Stimulated activated naive CD4-positive, alpha-beta T cell (primary cell): ENCODE data around the gene TECR.
A peak's percentile ranks its signal among the peaks of the same experiment; 100 is the strongest.
"Not testable (repeated sequence)": the region's sequence is repeated elsewhere in the genome, so short reads cannot be mapped to it uniquely, and the experiment has no call there.

Source experiments
- DNase-seq, 6 experiments: peaks; one replicate each; lab custom pipeline; 2025; lab: John Stamatoyannopoulos, UW

TECR gene

DNA sequence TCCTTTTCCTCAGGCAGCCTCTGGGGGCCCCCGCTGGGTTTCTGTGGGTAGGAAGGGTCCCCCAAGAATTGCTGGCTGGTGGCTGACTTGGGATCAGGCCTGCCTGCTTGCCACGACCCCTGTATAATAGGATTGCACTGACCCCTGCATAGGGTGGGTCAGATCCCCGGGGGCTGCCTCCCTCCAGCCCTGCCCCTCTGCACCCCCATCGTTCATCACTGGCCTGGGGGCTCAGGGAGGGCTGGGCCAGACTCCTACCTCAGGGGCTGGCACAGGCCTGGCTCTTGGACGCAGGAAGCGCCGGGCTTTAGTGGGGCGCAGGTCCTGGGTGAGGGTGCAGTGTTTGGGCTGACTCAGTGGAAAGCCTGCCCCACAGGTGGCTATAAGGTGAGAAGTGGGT lies 31.9 kb downstream of the TECR start:
- no peak for DNase-seq

DNA sequence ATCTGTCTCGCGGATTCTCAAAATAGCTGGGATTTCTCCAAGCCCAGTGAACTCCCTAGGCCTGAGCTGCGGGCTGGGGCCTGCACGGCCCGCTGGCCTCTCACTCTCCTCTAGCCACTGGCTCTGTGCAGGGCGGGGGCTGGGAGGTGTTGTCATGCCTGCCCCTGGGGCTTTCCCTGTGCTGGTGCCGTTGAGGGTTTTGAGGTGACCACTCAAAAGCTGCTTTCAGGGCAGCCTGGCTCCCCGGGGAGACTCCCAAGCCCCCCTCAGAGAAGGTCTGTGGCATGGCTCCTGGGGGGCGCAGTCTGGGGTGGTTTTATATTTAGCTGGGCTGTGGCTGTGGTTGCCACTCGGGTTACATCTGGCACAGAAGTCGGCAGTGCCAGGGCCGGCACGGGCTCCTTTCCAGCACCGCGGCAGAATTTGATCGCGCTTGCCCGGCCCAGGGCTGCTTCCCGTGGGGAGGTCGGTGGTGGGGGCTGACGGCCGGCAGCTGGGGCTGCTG lies 32.5 kb downstream of the TECR start:
- no peak for DNase-seq

DNA sequence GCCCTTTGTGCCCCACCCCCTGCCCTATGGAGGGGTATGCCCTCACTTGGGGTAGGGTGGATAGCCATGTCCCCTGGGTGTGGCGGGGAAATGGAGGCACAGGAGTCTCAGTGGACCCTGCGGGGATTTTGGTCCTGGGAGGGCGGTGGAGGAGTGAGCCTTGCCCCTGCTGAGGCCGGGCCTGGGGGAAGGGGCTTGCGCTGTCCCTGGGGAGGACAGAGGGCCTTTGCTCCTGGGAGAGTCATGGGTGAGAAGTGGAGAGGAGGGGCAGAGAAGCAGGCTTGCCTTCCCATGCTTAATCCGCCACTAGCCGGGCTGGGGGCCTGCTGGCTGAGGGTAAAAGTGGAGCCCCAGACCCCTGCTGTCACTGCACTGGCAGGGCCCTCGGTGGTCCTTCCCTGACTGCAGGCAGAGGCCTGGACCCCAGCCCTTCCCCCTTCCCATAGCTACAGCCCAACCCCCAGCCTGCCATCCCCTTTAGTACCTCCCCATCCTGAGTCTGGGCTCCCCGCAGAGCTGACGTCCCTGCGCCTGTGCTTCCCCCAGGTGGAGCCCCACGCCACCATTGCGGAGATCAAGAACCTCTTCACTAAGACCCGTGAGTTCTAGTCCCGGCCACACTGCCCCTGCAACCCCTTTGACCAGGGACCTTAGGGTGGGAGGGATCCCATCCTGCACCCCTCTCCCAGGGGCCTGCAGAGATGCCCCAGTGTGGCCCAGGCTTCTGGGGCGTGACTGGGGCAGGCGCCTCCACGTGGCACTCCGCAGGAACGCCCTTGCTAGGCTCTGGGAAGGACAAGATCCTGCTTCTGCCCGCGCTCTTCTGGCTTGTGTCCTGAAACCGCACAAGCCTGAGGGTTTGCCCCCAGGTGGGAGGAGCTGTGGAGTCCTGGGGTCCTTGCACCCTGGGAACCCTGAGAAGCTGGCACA lies 33.5 kb downstream of the TECR start:
- no peak for DNase-seq

DNA sequence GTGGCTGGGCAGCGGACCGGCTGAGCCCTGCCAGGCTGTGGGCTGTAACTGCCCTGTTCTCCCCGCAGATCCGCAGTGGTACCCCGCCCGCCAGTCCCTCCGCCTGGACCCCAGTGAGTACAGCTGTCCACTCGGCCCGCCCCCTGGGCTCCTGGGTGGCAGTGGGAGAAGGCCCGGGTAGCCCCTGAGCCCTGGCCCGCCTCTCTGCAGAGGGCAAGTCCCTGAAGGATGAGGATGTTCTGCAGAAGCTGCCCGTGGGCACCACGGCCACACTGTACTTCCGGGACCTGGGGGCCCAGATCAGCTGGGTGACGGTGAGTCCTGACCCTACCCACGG lies 34.2 kb downstream of the TECR start:
- DNase-seq: no peak

DNA sequence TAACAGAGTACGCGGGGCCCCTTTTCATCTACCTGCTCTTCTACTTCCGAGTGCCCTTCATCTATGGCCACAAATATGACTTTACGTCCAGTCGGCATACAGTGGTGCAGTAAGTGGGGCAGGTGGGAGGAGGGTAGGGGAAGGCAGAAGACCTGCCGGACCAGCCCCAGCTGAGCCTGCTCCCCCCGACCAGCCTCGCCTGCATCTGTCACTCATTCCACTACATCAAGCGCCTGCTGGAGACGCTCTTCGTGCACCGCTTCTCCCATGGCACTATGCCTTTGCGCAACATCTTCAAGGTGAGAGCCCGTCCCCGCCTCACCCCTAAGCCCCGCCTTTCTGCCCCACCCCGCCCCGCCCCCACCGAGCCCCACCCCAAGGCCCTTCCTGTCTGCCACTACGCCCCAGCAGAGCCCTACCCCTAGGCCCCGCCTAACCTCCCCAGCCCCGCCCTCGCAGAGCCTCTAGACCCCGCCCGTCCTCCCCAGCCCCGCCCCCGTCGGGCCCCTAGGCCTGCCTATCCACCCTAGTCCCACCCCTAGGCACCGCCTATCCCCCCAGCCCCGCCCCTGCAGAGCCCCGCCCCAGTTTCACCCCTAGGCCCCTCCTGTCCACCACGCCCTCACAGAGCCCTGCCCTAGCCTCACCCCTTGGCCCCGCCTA lies 34.7 kb downstream of the TECR start:
- peak in 5 of 6 experiments; percentile 5 to 55 (median 30) for DNase-seq

DNA sequence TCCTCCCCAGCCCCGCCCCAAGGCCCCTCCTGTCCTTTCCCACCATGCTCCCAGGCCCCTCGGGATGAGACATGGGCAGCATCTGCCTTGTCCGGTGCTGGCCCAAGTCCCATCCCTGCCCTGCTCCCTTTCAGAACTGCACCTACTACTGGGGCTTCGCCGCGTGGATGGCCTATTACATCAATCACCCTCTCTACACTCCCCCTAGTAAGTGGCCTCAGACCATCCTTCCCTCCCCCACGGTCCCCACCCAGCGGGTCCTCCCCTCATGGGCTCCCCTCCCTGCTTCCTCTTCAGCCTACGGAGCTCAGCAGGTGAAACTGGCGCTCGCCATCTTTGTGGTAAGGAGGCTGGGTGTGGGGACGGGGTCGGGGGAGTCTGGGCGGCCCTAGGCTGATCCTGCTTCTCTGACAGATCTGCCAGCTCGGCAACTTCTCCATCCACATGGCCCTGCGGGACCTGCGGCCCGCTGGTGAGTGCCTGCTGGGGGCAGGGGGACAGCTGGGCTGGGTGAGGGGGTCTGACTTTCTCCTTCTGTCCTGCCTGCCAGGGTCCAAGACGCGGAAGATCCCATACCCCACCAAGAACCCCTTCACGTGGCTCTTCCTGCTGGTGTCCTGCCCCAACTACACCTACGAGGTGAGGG lies 35.4 kb downstream of the TECR start:
- DNase-seq: not testable (repeated sequence)

DNA sequence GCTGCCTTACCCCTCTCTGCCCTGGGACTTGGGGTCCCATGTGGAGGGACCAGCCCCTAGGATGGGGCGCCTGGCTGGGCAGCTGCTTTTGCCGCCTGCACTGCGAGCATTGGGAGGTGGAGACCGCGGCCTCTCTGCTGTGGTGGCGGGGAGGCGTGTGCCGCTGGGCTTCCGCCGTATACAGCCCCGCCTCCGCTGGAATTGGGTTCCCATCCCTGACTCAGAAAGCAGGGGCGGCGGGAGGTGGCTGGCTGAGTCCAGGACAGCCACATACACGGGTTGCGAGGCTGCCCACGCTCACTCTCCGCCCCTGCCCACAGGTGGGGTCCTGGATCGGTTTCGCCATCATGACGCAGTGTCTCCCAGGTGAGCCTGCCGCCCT lies 35.9 kb downstream of the TECR start:
- DNase-seq: no peak

DNA sequence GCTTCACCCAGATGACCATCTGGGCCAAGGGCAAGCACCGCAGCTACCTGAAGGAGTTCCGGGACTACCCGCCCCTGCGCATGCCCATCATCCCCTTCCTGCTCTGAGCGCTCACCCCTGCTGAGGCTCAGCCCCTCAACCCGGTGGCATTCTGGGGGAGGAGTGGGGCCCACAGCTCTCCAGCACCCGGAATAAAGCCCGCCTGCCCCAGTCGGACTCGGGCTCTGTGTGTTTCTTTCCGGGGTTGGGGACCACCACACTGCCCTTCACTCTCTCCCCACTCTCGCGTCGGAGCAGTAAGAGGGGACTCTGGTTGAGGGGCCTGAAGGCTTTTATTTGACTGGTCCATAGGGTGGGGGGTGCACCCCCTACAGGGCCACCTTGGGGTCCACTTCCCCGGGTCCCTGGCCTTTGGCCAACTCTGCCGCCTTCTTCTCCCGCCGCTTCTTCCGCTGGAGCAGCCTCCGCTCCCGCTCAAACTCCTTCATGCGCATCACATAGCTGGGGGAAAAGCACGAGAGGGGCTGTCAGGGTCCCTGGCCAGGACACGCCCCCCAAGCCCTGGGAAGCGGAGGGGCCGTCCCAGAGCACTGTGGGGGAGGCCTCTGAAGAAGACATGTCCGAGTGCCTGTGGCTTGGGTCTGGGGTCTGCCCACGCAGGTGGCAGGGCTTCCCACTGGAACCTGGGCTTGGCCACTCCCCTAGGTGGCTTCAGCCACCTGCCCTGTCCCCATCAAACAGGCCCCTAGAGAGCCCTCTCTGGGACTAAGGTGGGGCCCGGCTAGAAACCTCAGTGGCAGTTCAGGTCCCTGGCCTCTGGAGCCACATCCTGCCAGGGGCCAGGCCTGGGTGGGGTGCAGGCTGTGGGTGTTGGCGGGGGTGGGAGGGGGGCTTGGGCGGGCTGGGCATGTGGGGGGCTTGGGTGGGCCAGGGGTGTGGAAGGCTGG lies 36.6 kb downstream of the TECR start:
- DNase-seq: no peak

DNA sequence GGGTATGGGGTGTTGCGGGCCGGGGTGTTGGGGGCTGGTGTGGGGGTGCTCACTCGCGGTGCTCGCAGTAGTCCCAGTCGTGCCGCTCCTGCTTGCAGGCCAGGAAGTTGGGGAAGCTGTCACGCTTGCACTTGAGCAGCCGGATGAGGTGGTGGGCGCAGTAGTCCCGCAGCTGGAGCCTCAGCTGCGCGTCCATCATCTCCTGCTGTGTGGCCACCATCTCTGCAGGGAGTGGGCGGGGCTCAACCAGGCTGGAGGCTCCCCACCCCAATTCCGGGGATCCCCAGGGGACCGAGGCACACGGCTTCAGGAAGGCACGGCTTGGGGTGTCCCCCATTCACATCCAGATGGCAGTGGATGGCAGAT lies 37.3 kb downstream of the TECR start:
- no peak for DNase-seq

DNA sequence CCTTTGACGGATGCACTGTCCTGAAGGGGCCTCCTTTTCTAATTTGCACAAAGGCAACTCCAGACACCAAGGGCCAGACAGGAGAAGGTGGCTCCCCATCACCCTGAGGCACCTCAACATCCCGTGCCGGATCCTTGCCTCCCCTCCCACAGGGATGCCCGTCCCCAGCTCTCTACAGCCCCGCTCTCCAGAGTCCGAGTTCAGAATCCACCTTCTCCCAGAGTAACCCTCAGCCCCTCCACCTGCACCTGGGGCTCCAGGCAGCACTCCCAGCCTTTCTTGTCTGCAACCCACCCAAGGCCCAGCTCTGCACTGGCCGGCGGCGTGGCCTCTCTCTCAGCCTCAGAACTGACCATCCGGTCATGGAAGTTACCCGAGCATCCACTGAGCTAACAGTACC lies 37.7 kb downstream of the TECR start:
- no peak for DNase-seq

DNA sequence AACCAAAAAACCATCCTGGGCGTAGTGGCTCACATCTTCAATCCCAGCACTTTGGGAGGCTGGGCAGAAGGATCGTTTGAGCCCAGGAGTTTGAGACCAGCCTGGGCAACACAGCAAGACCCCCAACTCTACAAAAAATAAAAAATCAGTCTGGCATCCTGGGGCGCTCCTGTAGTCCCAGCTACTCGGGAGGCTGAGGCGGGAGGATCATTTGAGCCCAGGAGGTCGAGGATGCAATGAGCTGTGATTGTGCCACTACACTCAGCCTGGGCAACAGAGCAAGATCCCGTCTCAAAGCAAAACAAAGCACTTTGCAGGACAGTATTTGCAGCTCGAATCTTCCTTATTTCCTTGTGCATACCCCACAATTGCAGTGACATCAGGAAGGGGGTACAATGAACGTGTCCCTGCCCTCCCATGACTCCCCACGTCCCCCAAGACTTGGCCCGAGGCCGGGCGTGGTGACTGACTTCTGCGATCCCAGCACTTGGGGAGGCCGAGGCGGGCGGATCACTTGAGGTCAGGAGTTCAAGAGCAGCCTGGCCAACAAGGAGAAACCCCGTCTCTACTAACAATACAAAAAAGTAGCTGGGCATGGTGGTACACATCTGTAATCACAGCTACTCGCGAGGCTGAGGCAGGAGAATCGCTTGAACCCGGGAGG lies 41.6 kb downstream of the TECR start:
- no peak for DNase-seq

DNA sequence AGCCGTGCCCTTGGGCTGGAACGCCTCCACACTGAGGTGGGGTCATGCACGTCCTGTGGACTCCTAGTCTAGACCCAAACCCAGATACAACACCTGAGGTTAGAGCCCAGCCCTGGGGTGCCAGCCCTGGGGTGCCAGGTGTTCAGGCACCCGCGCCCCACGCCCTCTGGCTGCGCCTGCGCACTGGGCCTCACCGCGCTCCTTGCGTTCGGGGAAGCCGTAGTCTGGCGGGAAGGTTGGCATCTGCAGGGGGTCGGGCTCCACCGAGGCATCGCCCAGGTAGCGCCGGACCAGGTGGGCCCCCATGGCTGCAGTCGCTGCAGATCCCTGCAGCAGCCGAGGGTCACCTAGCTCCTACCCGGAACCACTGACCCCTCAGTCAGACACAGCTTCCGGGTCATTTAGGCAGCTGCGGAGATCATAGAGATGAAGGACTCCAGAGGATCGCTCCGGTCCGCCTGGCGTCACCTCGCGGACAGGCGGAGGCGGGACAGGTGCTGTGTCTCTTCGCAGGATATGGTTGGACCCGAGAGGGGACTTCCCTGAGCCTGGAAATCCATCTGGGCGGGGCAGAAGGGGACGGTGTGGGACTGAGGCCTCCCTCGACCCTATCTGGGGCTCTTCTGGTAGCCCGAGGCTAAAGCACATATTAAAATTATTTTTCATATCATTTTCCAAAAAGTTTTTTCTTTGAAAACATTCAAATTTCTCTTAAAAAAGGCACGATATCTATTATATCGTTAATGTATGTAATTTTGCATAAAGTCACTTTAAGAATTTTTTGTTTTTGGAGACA lies 42.5 kb downstream of the TECR start, which contains the start of gene NDUFB7:
TSS of gene NDUFB7 (minus strand) at position 372 of the 796 bp plus-strand sequence. CDS start at position 306, 66 bp downstream.
- DNase-seq: peak; percentile 79 to 95 (median 88)

DNA sequence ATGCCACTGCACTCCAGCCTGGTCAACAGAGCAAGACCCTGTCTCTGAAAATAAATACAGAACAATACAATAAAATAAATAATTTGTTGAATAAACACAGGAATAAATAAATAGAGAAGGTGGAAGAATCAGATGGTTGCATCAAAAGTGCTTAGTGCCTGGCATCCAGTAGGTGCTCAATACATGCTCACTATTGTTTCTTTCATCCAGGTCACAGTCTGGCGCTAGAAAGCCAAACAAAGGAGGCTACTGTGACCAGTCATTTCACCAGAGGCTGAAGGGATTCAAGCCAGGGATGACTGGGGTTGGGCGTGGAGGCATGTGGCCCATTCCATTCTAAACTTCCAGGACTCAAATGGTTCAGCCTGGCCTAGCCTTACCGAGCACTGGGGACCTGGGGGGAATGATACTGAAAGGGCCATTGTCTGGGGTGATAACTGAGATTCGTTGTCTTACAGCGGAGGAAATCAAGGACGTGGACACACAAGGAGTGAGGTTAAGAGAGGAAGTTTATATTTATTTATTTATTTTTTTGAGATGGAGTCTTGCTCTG lies 46.1 kb downstream of the TECR start:
- DNase-seq: no peak

DNA sequence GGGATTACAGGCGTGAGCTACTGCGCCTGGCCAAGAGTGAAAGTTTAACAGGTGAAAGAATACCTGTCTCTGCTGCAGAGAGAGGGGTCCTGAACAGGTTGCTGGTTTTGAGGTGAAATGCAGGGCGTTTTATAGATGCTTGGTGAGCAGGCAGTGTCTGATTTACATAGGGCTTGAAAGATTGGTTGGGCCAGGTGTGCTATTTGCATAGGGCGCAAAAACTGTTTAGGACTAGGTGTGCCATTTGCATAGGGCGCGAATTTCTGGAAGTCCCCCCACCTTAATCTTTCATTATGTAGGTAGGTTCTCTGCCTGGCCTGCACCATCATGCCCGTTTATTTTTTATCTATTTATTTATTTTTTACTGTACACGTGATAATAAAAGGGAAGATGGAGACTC lies 47.0 kb downstream of the TECR start:
- DNase-seq: no peak

DNA sequence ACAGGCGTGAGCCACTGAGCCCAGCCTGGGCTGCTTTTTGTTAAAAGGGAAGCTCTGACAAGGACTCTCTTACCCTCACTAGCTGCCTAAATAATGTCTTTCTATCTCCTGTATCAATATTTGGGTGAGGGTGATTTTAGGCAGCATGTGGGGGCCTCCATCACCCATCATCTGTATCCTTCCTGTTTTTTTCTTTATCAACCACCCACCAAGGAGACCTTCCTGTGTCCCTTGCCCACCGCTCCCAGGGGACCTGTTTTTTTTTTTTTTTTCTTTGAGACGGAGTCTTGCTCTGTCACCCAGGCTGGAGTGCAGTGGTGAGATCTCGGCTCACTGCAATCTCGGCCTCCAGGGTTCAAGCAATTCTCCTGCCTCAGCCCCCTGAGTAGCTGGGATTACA lies 47.9 kb downstream of the TECR start:
- no peak for DNase-seq

DNA sequence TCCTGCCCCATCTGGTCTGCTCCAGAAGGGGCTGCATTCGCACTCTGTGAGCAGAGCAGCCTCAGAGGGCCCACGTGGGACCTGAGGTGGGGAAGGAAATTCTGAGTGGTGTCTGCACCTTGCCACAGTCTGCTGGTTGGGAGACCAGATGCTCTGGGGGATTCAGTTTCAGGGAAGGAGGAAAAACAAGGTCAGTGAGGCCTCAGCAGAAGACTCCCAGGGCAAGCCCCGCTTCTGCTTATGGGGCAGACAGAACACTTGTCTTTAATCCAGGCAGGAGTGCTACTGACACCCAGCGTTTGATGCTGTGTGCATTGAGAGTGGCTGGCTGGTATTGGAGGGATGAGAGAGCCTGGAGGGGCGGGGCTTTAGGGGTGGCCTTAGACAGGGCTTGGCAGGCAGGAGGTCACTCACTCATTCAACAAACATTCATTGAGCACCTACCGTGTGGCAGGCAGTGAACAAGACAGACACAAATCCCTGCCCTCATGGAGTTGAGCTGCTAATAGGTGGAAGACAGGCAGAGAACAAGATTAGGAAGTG lies 48.6 kb downstream of the TECR start:
- DNase-seq: no peak

DNA sequence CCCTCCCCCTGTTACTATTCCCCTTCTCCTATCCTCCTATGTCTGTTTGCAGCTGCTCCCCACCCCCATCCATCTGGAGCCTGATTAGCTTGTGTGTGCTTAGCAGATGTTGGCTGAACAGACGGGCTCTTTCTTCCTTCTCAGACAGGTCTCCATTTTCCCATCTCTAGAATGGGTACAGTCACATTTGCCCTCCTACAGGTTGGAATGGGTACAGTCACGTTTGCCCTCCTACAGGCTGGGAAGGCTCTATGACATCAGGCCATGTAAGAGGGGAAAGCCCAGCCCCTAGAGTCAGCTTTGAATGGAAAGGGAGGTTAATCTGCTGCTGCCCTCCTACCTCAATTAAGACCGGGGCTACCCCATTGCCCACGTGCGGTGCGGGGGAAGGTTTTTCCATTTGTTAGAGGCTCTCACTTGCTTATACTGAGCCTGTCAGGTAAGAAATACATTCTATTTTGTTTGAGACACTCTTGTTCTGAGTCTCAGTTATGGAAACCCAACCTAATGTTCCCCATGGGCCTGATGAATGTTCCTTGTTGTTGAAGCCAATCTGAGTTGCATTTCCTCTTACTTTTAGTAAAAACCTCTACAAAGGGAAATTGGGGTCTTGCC lies 51.3 kb downstream of the TECR start:
- DNase-seq: no peak

DNA sequence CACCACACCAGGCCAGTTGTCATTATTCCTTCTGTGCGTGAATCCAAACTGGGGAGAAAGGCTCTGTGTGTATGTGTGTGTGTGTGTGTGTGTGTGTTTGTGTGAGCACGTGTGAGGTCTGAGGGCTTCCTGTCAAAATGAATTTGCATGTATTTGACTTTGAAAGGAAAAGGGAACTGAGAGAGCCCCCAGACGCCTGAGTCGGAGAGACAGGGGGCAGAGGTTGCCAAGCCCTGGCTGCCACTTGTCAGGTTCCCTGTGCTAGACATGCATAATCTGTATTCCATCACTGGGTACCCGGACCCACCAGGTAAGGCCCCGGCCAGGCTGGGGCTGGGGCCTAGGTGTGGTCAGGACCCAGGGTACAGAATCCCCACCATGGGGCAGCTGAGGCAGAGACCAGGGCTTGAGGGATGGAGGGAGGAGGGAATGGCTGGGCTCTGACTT lies 53.5 kb downstream of the TECR start, which contains the start of gene CLEC17A:
TSS of gene CLEC17A (plus strand) at position 191 of the 447 bp plus-strand sequence. CDS start at position 268, 77 bp downstream.
- no peak for DNase-seq

DNA sequence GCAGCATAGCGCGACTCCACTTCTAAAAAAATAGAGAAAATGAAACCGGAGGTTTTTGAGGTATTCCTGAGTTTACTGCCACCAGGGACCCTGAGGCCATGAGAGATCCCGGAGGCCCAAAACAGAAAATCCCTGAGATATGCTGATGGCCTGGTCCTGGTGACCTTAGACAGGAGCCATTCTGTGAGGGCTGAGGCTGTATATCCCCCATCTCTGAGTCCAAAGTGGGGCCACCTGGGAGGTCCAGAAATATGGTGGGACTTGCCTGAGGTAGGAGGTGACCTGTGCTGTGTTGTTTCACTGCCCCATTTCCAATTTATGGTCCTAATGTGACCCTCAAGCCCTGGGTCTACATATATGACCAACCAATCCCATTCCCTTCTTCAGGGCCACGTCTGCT lies 55.0 kb downstream of the TECR start:
- not testable (repeated sequence) for DNase-seq
